K562 (cell line): ENCODE results near the gene POLR3A. TPM values are rescaled to one million over a fixed set of nuclear protein-coding genes. Genes with fewer than 3 reads are reported as not detected.

ENCODE experiments used
- ATAC-seq: fragments of 200-7000 bp; cut with Tn5 transposase; 3 replicates; pipeline ENCODE4 v1.9.1; 2020; ENCODE audit warnings: moderate library complexity
- BruUV-seq: library from RNA; stranded (reverse); fragments of 400-500 nt; replicated peaks from 2 replicates; lab custom pipeline; 2021; lab: Mats Ljungman, UMichigan
- CTCF ChIA-PET: fragments of 300-600 bp; formaldehyde crosslinking; extraction: SDS; loops from one replicate; lab custom pipeline; 2021; ENCODE audit warnings: low intra/inter-chr PET ratio; lab: Yijun Ruan, JAX
- POLR2A ChIA-PET: fragments of 300-600, 350-650 bp; sonication (Branson Sonifier 250); formaldehyde crosslinking; extraction: SDS; loops from one replicate; lab custom pipeline; 2021; ENCODE audit warnings: antibody characterized with exemption, inconsistent platforms; lab: Yijun Ruan, JAX
- DNase-seq, 4 experiments: peaks; one replicate each; pipeline versions ENCODE4 v3.0.0 to v3.0.0-alpha.2; 2011 to 2018; ENCODE audit warnings: low spot score in 3 of 4, mixed read lengths in 3 of 4; ENCODE audit errors: extremely low read depth in 1 of 4
- FAIRE-seq: peaks from 2 replicates; lab custom pipeline; 2011; peaks lifted over from hg19 to GRCh38; lab: Jason Lieb, UNC
- H2AFZ ChIP-seq: 2 replicates; pipeline ENCODE4 v1.6.0; 2011; ENCODE audit warnings: low read depth, low read length, control low read depth, inconsistent platforms
- H3K27ac ChIP-seq: fragments of 200-600 bp; 3 replicates; pipeline ENCODE4 v1.8.0; 2011; ENCODE audit warnings: low read depth, mild to moderate bottlenecking, control low read depth, inconsistent platforms, low read length, moderate library complexity, mixed read lengths; ENCODE audit errors: extremely low read depth
- H3K27me3 ChIP-seq, 2 experiments: fragments of 300-600 bp in 1 of 2; 2 replicates in 1 of 2; 3 replicates in 1 of 2; pipeline versions ENCODE4 v1.6.0 to v1.8.0; 2011; ENCODE audit warnings: inconsistent platforms in 2 of 2, low read length in 2 of 2, mild to moderate bottlenecking in 1 of 2, mixed read lengths in 1 of 2, moderate library complexity in 1 of 2; ENCODE audit not compliant: control insufficient read depth in 2 of 2, insufficient read depth in 2 of 2
- H3K36me3 ChIP-seq: fragments of 300-600 bp; 3 replicates; pipeline ENCODE4 v1.8.0; 2011; ENCODE audit warnings: mild to moderate bottlenecking, low read length, inconsistent platforms; ENCODE audit not compliant: control insufficient read depth, insufficient read depth
- H3K4me1 ChIP-seq, 2 experiments: fragments of 200-600 bp in 1 of 2; replicated peaks in 1 of 2; 2 replicates in 1 of 2; 3 replicates in 1 of 2; pipeline versions ENCODE4 v1.5.1 to v1.8.0; 2011; ENCODE audit warnings: inconsistent platforms in 2 of 2, low read length in 2 of 2, mild to moderate bottlenecking in 1 of 2, mixed read lengths in 1 of 2, moderate library complexity in 1 of 2; ENCODE audit not compliant: control insufficient read depth in 2 of 2, insufficient read depth in 2 of 2
- H3K4me2 ChIP-seq: 2 replicates; pipeline ENCODE4 v1.6.1; 2011; ENCODE audit warnings: low read length, control low read depth, inconsistent platforms, mixed read lengths; ENCODE audit not compliant: insufficient read depth
- H3K4me3 ChIP-seq: fragments of 200-600 bp; sonication (generic), shearing (Covaris generic); 2 replicates; pipeline ENCODE4 v1.5.1; 2016; ENCODE audit warnings: control low read depth, inconsistent platforms
- H3K79me2 ChIP-seq: fragments of 200-600 bp; 3 replicates; pipeline ENCODE4 v1.8.0; 2011; ENCODE audit warnings: low read length, inconsistent platforms; ENCODE audit not compliant: control insufficient read depth, insufficient read depth
- H3K9ac ChIP-seq, 2 experiments: 2 replicates each; pipeline versions ENCODE4 v1.6.0 to v1.6.1; 2011; ENCODE audit warnings: low read depth in 2 of 2, low read length in 2 of 2, control low read depth in 1 of 2, inconsistent platforms in 1 of 2, mild to moderate bottlenecking in 1 of 2, mixed read lengths in 1 of 2; ENCODE audit not compliant: insufficient read depth in 1 of 2
- H3K9me1 ChIP-seq: one replicate; pipeline ENCODE4 v1.6.0; 2011; ENCODE audit warnings: inconsistent platforms, mild to moderate bottlenecking, low read length, moderate library complexity; ENCODE audit not compliant: control insufficient read depth, insufficient read depth
- H3K9me3 ChIP-seq: replicated peaks from 2 replicates; pipeline ENCODE4 v1.5.1; 2011; ENCODE audit warnings: low read depth, low read length, inconsistent platforms; ENCODE audit not compliant: control insufficient read depth, insufficient read depth
- H4K20me1 ChIP-seq: replicated peaks from 2 replicates; pipeline ENCODE4 v1.6.1; 2011; ENCODE audit warnings: low read length, inconsistent platforms, mixed read lengths; ENCODE audit not compliant: control insufficient read depth, insufficient read depth
- HDAC8 ChIP-seq: fragments of 450-650 bp; IDR thresholded peaks from 2 replicates; pipeline ENCODE4 v1.6.1; 2016; ENCODE audit warnings: mild to moderate bottlenecking, missing genetic modification characterization, moderate library complexity, missing compliant biosample characterization
- KHSRP ChIP-seq: fragments of 450-650 bp; IDR thresholded peaks from 2 replicates; pipeline ENCODE4 v1.6.1; 2017
- TRIM24 ChIP-seq, 2 experiments: fragments of 450-650 bp; IDR thresholded peaks; 2 replicates each; pipeline ENCODE4 v1.6.1; 2016
- TRIM28 ChIP-seq: fragments of 450-650 bp; IDR thresholded peaks from 2 replicates; pipeline ENCODE4 v1.6.1; 2017
- U2AF1 ChIP-seq: fragments of 200-400 bp; formaldehyde crosslinking; optimal IDR thresholded peaks from 2 replicates; pipeline ENCODE3; 2017; ENCODE audit warnings: mild to moderate bottlenecking, low read depth, low read length, moderate library complexity
- ZC3H4 ChIP-seq: sonication (generic); formaldehyde crosslinking; IDR thresholded peaks from 2 replicates; pipeline ENCODE4 v1.9.0; 2021; ENCODE audit warnings: missing genetic modification reagents, borderline replicate concordance
- WGBS: fragments of 100-300 bp; shearing (Covaris generic); methylation state at CpG from one replicate; pipeline ENCODE4 v1.1.6; 2016; ENCODE audit warnings: low coverage, mixed read lengths; ENCODE audit not compliant: insufficient coverage; ENCODE audit errors: missing lambda C conversion rate; 5-methylcytosine and 5-hydroxymethylcytosine counted together
- in situ Hi-C: fragments of 300-500 bp; cut with MboI; formaldehyde crosslinking; loops from 4 replicates; pipeline ENCODE4 v1.15.0; 2018; ENCODE audit warnings: inconsistent platforms, mixed read lengths
- intact Hi-C: fragments of 100-400 bp; cut with micrococcal nuclease; formaldehyde crosslinking; loops from 2 replicates; pipeline ENCODE4 v1.14.2; 2022
- polyA plus RNA-seq, 8 experiments: library from polyadenylated mRNA; depleted of rRNA in 4 of 8; stranded (reverse) in 5 of 8; unstranded in 3 of 8; fragments of >200 nt; fragmentation: Nextera tagmentation in 2 of 8; fragmentation: Illumina TruSeq in 1 of 8; extraction: Ambion mirVana in 2 of 8; extraction: Trizol in 1 of 8; gene quantifications; 2 replicates each; pipeline versions ENCODE4 v1.2.1 to v1.2.3, GENCODE V29; 2011 to 2014; ENCODE audit warnings: inconsistent platforms in 1 of 8, missing spikeins in 1 of 8
- total RNA-seq, 7 experiments: library from RNA; depleted of rRNA in 6 of 7; stranded (reverse); fragments of >200 nt in 6 of 7; fragmentation: Illumina TruSeq in 2 of 7; extraction: Trizol in 2 of 7; gene quantifications; 2 replicates each; pipeline versions ENCODE4 v1.2.1 to v1.2.3, GENCODE V29; 2011 to 2021; ENCODE audit warnings: low replicate concordance in 1 of 7

POLR3A gene
- total and polyA plus RNA-seq, 9 of the 15 experiments (the other 6 are each of a cell fraction or from before 2014, with no cell fraction given), result 14.9 to 37.0 (median 26.7) TPM

DNA sequence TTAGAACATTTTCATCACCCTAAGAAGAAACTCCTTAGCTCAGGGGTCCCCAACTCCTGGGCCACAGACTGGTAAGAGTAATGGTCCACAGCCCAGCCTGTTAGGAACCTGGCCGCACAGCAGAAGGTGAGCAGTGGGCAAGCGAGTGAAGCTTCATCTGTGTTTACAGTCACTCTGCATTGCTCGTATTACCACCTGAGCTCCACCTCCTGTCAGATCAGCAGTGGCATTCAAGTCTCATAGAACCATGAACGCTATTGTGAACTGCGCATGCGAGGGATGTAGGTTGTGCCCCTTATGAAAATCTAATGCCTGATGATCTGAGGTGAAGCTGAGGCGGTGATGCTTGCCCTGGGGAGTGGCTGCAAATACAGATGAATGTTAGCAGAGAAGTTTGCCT is 65.4 kb downstream of the POLR3A start:
- Histone ChIP-seq H3K36me3 (no peaks in the 10 kb centered on the region), H4K20me1 (no peaks in the 10 kb centered on the region), H3K4me3 (no peak overlapping the region), H3K79me2 (no peaks in the 10 kb centered on the region), H3K9me1 (no peaks in the 10 kb centered on the region), H3K9ac (no peak overlapping the region), H3K4me1 (peaks cover 2% of the 10 kb centered on the region in 2 experiments; a peak in 3 of 5 replicates), H3K9me3 (peaks cover 6% of the 10 kb centered on the region), H3K27ac (no peak overlapping the region), H3K27me3 (no peaks in the 10 kb centered on the region), H2AFZ (no peak overlapping the region), H3K4me2 (no peak overlapping the region)
- intact Hi-C loops, result no loop called here
- TF ChIP-seq ZC3H4 (CRISPR knock-in tag), result no peak
- TF ChIP-seq TRIM24 (IDR thresholded peaks at IDR 0.05), result peak in 1 of 2 experiments; percentile 23; a peak in 1 of 4 replicates
- TF ChIP-seq KHSRP, result no peak
- 0 out of 2 replicates have a peak, but pooled peaks have one; percentile 34 for TF ChIP-seq TRIM28
- no peak for TF ChIP-seq U2AF1
- no peak for TF ChIP-seq HDAC8 (tag)
- 85% methylated on average over 7 of the region's 7 CpGs for WGBS
- no peak for ATAC-seq
- no peak for DNase-seq
- in situ Hi-C loops, result no loop called here
- BruUV-seq, result no TSS peak
- CTCF ChIA-PET, result no interaction called here
- POLR2A ChIA-PET, result interaction anchor here (0.9 to 1.5 kb wide), 2 partner anchors 11 to 25 kb away, joined by 4 read pairs; no protein-coding TSS in a partner anchor
- peak; percentile 19 for FAIRE-seq
